CD4-positive, alpha-beta T cell treated with Interleukin-17A for 1 hour (primary cell): Measurements from ENCODE around the gene DTNA.

Experiments used
- DNase-seq: peaks from one replicate; pipeline ENCODE4 v3.0.0-alpha.2; 2020

Gene DTNA

DNA sequence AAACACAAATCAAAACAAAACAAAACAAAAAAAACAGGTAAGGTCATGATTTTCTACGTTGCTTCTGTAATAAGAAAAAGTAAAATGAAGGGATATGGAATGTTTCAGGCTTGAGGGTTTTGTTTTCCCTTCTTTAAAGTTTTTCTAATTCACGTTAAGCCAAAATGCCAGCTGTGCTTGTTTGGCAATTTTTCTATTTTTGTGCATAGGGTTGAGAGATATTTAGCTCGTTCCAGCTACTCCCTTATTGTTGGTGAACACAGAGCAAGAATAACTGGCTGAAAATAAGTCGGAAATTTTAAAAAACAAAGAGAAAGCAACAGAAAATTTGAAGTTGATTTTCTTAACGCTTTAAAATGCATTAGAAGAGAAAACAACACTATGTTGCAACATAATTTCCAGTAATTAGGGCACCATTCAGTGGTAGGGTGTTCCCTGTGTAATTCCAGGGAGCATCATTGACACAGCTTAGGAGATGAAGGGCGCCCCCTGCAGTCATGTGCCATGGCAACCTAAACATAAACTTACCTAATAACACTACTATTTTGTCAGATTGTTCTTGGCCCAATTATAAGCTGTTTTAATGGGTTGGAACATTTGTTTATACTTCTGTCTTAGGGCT is 99.5 kb downstream of the DTNA start:
- no peak for DNase-seq

DNA sequence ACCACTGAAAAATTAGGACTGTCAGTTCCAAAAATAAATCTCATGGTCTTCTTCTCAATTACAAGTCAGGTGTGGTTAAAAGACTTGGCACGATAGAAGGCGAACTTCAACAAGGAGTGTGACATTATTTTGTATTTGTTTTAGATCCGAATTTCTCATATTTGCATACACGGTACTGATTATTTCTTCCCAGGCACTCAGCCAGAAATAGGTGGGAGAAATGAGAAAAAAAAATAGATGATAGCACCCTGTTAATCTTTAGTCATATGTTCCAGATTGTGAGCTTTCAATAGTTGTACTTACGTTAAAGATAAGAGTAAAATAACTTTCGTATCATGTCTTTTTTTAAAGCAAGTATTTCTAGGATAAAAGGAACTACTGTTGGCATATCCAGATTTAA is 106.1 kb downstream of the DTNA start:
- no peak for DNase-seq

DNA sequence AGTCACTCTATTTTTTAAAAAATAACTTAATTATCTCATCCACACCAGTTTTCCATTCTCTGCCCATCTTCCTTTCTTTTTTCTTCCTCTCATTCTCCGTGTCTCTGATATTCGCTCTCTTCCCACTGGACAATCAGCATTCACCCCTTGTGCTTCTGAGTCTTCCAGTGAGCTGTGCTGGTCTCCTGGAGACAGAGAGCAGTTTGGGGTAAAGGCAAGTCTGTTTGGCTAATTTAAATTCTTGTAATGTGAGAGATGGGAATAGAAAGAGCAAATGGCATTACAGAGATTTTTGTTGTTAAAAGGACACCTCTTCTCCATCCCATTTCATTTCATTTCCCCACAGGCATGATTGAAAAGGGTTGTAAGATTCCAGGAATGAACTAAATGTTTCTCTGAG is 107.5 kb downstream of the DTNA start:
- DNase-seq: no peak

GRCh38 chr18:34818064-34818463 is 108.0 kb downstream of the DTNA start:
- DNase-seq: no peak

GRCh38 chr18:34820360-34821065 is 110.4 kb downstream of the DTNA start:
- DNase-seq: no peak

- DNase-seq: no peak
Observed at GRCh38 chr18:34821669-34822210, 111.6 kb downstream of the DTNA start.

- DNase-seq: no peak
Observed at GRCh38 chr18:34828093-34828492, 118.0 kb downstream of the DTNA start.

GRCh38 chr18:34834897-34835296 is 124.8 kb downstream of the DTNA start:
- no peak for DNase-seq

DNA sequence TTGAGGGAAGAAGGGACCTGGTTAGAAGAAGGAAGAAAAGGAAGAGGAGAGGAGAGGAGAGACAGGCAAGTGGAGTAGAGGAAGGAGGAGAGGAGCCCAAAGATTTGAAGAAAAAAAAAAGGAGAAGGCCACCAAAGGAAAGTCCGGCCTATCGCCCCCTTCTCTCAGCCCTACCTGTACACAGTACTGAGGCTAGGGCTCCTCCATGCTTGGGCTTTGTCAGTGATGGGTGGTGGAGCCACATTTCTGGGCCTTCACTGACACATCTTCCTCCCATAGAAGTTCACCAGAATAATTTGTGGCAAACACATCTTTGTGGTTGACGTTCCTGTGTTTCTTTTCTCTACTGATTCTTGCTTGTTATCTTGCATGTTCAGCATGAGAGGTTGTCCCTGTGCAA is 125.4 kb downstream of the DTNA start:
- no peak for DNase-seq

GRCh38 chr18:34837769-34838272 is 127.7 kb downstream of the DTNA start:
- no peak for DNase-seq

DNA sequence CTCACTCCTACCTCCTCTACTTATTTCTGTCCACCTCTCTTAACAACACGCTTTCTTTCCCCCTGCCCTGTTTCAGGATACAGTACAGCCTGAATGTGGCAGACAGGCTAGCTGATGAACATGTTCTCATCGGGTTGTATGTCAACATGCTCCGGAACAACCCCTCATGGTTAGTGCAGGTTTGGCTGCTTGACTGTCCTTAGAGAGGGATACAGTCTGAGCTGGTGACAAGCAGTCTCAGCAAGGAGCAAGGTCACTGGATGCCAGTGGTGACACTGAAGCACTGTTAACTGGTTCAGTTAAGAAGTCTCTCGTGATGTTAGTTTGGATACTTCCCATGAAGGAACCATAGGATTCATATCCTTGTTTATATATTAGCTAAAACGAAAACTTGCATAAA is 128.6 kb downstream of the DTNA start:
- DNase-seq: no peak

GRCh38 chr18:34840256-34840826 is 130.2 kb downstream of the DTNA start:
- DNase-seq: no peak

GRCh38 chr18:34841891-34842290 is 131.8 kb downstream of the DTNA start:
- no peak for DNase-seq

- DNase-seq: no peak
Observed at GRCh38 chr18:34844072-34844471, 134.0 kb downstream of the DTNA start.

GRCh38 chr18:34844732-34845459 is 134.8 kb downstream of the DTNA start:
- no peak for DNase-seq

DNA sequence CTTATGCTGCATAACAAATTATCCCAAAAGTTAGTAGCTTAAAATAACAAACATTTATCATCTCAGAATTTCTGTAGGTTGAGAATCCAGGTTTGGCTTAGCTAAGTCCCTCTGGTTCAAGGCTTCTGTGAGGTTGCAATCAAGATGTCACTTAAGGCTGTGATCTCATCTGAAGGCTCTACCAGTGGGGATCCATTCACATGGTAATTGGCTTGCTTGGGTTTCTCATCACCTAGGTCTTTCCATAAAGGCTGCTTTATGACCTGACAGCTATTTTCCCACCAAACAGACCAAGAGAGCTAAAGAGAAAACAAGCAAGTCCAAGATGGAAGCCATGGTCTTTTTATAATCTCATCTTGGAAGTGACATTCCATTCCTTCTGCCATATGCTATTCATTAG is 137.3 kb downstream of the DTNA start:
- DNase-seq: no peak

GRCh38 chr18:34848156-34848555 is 138.1 kb downstream of the DTNA start:
- DNase-seq: no peak

GRCh38 chr18:34848695-34849094 is 138.6 kb downstream of the DTNA start:
- DNase-seq: no peak

DNA sequence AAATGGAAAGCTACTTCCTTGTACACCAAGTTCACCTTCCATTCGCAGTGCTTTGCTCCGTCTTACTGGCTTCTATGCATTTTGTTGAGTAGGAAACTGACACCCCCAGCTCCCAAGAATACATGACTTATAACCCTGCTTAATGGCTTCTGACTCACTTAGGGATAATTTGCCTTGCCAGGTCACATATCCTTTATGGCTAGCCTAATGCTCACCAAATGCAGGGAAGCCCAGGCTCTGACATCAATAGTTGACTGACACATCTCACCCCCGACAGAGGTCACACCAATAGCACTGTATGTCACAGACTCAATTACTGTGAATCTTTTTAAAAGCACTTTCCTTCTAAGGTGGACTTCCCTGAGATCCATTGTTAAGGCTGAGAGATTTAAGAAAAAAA is 147.2 kb downstream of the DTNA start:
- no peak for DNase-seq

GRCh38 chr18:34858188-34858587 is 148.1 kb downstream of the DTNA start:
- no peak for DNase-seq

DNA sequence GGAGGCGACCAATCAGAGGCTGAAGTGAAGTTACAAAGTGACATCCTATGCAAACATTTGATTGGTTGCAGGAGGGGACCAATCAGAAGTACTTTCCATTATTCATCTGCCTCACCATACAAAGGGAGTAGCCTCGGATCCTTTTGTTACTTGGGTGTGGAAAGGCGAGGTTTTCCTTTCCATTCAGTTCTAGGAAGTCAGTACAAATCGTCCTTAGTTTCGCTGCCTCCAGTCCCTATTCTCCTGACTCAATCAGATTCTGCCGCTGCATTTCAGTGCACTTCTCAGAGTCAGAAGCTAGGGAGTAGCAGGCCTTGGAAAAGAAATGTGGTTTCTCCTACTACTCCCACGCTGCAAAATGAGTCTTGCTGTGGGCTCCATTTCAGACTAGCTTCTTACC is 149.4 kb downstream of the DTNA start:
- no peak for DNase-seq

GRCh38 chr18:34862561-34862960 is 152.5 kb downstream of the DTNA start:
- DNase-seq: no peak

DNA sequence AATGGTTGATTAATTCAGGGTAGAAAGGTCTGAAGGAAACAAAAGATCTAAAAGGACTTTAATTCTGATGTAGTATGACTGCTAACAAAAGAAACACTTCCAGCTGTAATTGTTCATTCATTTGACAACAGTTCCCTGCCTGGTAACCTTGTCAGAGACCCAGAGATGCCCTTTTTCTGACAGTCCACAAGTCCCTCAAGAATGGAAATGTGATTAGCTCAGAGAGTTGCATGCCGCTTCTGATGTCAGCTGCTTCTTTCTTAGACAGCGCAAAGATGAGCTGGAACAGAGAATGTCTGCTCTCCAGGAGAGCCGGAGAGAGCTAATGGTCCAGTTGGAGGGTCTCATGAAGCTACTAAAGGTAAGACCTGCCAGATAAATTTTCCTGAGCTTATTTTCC is 153.6 kb downstream of the DTNA start:
- no peak for DNase-seq
